ENCODE results near the gene CD36.

Gene CD36

DNA sequence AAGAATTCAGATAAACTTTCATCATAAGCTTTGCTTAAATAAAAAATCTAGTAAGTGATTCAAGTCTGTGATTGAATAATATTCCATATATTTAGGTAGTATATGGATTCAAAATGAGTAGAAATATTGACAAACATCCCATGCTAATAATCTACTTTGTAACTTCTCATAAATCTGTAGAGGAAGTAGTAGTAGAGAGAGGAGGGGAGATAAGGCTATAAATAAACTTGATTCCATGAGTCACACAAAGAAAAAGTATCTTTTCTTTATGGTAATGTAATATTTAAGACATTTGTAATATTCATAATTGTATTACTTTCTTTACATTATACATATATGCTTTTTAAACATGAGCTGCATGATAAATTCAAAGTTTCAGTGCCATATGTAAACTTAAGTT, 25.6 kb upstream of the CD36 start:
- Mint-ChIP-seq H3K4me3 (no peak overlapping the region), H3K27ac (no peak overlapping the region), H3K36me3 (no peaks in the 10 kb centered on the region), H3K4me1 (no peaks in the 10 kb centered on the region), H3K27me3 (no peaks in the 10 kb centered on the region), H3K9me3 (no peaks in the 10 kb centered on the region)
- no peak for DNase-seq
- CTCF ChIA-PET: no interaction called here

DNA sequence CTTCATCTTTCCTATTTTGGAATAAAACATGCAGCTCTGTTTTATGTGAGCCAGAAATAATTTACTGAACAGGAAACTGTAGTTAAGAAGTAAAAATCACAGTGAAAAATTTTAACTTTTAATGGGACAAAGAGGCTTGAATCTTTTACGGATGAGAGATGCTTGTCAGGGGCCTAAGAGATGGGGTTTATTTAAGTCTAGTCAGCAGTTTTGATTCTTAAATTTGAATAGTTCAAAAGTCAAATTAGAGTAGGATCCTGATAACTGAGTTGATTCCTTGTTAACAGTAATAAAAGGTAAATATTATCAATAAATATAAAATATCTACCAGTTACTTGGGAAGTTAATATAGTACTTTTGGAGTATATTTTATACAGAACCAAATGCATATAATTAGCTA, 24.9 kb upstream of the CD36 start:
- H3K4me3 Mint-ChIP-seq: no peak overlapping the region
- CTCF ChIA-PET: no interaction called here
- H3K36me3 Mint-ChIP-seq: no peaks in the 10 kb centered on the region

DNA sequence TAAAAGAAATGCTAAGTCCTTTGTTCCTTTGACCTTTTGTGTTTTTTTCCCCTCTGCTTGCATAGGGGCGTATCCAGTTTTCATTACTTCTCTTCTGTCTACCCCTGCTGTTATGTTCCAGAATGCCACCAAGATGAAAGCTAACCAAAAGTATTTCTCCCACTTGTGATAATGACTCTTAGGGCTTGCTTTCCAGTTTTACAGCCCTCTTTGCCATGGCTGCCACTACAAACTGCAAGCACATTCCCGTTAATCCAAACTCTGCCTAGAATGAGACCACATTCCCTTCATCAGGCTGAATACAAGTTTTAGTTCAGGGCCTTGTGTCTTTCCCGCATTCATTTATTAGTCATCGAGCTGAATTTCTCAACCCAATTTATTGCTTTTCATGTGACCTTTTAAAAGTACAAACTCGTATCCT, 23.6 kb upstream of the CD36 start:
- Mint-ChIP-seq H3K9me3 (no peaks in the 10 kb centered on the region), H3K27me3 (no peaks in the 10 kb centered on the region), H3K36me3 (no peaks in the 10 kb centered on the region), H3K4me3 (no peak overlapping the region), H3K27ac (no peak overlapping the region), H3K4me1 (no peaks in the 10 kb centered on the region)
- CTCF ChIA-PET: no interaction called here
- DNase-seq: no peak

More for the DNA sequence above, 24.9 kb upstream of the CD36 start:
- H3K27ac Mint-ChIP-seq: no peak overlapping the region
- DNase-seq: no peak
- no peaks in the 10 kb centered on the region for H3K27me3 Mint-ChIP-seq
- no peaks in the 10 kb centered on the region for H3K9me3 Mint-ChIP-seq
- H3K4me1 Mint-ChIP-seq: no peaks in the 10 kb centered on the region

DNA sequence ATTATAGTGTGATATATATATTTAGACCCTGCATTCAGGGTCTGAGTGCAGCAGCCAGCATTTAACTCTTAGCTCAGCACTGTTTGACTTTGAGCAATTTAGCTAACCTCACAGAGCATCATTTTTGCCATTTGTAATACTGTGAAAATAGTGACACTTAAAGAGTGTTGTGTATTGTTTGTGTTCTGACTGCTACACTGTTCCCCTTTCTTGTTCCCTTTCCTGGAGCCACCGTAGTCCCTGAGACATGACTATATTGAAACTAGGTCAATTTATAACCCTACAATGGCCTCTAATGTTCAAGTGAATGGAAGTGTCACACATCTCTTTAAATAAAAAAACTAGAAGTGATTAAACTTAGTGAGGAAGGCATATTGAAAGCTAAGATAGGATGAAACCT, 20.3 kb upstream of the CD36 start:
- no peak overlapping the region for H3K4me3 Mint-ChIP-seq
- no peaks in the 10 kb centered on the region for H3K27me3 Mint-ChIP-seq
- no peaks in the 10 kb centered on the region for H3K4me1 Mint-ChIP-seq
- no peak for DNase-seq
- H3K9me3 Mint-ChIP-seq: no peaks in the 10 kb centered on the region
- no peaks in the 10 kb centered on the region for H3K36me3 Mint-ChIP-seq
- CTCF ChIA-PET: no interaction called here
- no peak overlapping the region for H3K27ac Mint-ChIP-seq

DNA sequence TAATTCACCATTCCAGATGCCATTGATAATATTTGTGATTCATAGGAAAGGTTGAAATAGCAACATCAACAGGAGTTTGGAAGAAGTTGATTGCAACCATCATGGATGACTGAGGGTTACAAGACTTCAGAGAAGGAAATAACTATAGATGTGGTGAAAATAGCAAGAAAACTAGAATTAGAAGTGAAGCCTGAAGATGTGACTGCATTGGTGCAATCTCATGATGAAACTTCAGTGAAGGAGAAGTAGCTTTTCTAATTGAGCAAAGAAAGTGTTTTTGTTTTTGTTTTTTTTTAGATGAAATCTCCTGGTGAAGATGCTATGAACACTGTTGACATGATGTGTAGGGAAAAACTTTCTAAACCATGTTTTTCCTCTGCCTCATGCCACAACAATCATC, 18.7 kb upstream of the CD36 start:
- CTCF ChIA-PET: no interaction called here
- H3K4me3 Mint-ChIP-seq: no peak overlapping the region
- H3K27me3 Mint-ChIP-seq: no peaks in the 10 kb centered on the region
- H3K27ac Mint-ChIP-seq: no peak overlapping the region
- no peaks in the 10 kb centered on the region for H3K9me3 Mint-ChIP-seq
- no peak for DNase-seq
- no peaks in the 10 kb centered on the region for H3K36me3 Mint-ChIP-seq
- H3K4me1 Mint-ChIP-seq: no peaks in the 10 kb centered on the region

DNA sequence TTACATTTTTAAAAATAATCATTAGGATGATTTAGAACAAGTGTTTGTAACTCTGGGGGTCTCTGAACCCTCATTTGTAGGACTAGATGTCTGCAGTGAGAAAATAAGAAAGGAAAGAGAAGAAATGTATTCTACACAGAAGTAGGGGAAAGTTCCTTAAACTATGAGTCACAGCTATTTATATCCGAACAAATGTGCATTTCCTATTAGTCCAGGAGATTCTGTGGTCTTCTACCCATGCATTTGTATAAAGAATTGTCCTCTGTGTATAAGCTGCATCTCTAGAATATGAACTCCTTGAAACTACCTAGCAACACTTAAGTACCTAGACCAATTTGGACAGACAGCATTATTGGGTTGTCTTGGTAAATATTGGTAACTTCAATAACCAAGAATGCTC, 15.9 kb upstream of the CD36 start:
- no peak for DNase-seq
- CTCF ChIA-PET: no interaction called here
- Mint-ChIP-seq H3K9me3 (no peaks in the 10 kb centered on the region), H3K4me3 (no peak overlapping the region), H3K36me3 (no peaks in the 10 kb centered on the region), H3K27ac (no peak overlapping the region), H3K27me3 (no peaks in the 10 kb centered on the region), H3K4me1 (no peaks in the 10 kb centered on the region)

DNA sequence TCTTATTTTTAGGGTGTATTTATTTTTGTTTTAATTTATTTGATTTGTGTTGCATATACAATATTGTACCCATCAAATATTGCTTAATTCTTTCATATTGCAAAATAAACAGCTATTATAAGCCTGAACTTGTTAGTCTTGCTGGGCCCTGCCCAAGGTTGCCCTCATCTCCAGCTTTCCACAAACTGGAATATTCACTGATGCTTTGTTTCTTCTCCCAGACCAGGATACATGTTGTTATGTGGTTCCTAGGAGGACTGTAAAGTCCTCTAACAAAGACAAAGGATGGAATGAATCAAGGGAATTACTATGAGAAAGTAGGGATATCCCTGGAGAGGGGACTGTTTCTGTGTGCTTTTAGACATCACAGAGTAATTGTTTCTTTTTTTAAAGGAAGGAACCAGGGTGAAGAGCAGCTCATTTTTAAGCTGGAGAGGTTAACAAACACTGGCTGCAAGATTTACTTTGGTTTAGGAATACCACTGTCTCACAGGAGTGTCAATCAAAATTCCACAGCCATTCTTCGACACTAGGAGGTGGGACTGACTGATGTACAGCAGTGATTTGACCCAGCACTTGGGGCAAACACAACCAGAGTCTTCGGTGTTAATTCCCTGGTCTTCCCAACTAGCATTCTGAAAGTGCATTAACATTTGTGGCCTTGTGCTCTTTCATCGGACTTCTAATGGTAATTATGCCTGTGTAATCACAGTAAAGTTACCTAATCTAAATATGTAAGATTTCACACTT, 14.8 kb upstream of the CD36 start:
- H3K4me1 Mint-ChIP-seq: no peaks in the 10 kb centered on the region
- no peak for DNase-seq
- H3K9me3 Mint-ChIP-seq: no peaks in the 10 kb centered on the region
- H3K4me3 Mint-ChIP-seq: no peak overlapping the region
- CTCF ChIA-PET: no interaction called here
- no peaks in the 10 kb centered on the region for H3K36me3 Mint-ChIP-seq
- H3K27ac Mint-ChIP-seq: no peak overlapping the region
- no peaks in the 10 kb centered on the region for H3K27me3 Mint-ChIP-seq

DNA sequence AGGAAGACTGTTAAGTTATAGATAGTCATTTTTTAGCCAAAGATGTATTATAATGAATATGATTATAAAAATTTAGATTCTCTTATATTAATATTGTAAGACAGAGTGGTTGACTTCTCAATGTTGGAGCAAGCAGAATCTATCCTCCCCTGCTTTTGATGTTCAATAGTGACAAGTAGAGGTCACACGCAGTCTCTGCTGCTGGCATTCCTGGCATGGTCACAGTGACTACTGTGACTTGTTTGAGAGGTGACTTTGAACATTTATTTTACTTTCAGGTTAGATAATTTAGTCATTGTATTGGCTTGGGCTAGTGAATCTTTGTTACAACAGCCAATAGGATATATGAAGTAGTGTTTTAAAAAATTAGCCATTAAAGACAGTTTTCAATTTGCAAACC, 13.7 kb upstream of the CD36 start:
- CTCF ChIA-PET: no interaction called here
- no peaks in the 10 kb centered on the region for H3K4me1 Mint-ChIP-seq
- no peak overlapping the region for H3K4me3 Mint-ChIP-seq
- H3K27ac Mint-ChIP-seq: no peak overlapping the region
- no peaks in the 10 kb centered on the region for H3K9me3 Mint-ChIP-seq
- no peaks in the 10 kb centered on the region for H3K27me3 Mint-ChIP-seq
- H3K36me3 Mint-ChIP-seq: no peaks in the 10 kb centered on the region
- no peak for DNase-seq

DNA sequence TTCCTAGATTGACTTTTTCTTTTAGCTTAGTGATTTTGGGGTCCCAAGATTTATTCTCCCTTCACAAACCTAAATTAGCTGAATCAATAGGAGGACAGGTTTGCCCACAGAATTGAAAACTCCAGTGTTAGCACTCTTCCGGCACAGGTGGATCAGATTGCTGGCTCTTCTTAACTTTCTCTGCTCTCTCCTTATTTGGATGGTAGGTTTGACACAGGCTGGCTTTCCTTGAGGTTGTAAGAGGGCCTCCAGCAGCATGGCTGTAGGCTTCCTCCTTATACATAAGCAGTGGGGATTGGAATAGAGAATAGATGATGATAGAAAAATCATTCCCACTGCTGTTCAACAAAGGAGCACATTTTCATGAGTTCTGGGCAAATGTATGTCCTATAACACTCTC, 9.4 kb upstream of the CD36 start:
- H3K9me3 Mint-ChIP-seq: no peaks in the 10 kb centered on the region
- no peaks in the 10 kb centered on the region for H3K27me3 Mint-ChIP-seq
- H3K36me3 Mint-ChIP-seq: no peaks in the 10 kb centered on the region
- CTCF ChIA-PET: no interaction called here
- no peaks in the 10 kb centered on the region for H3K4me1 Mint-ChIP-seq
- no peak for DNase-seq
- H3K27ac Mint-ChIP-seq: no peak overlapping the region
- H3K4me3 Mint-ChIP-seq: no peak overlapping the region

DNA sequence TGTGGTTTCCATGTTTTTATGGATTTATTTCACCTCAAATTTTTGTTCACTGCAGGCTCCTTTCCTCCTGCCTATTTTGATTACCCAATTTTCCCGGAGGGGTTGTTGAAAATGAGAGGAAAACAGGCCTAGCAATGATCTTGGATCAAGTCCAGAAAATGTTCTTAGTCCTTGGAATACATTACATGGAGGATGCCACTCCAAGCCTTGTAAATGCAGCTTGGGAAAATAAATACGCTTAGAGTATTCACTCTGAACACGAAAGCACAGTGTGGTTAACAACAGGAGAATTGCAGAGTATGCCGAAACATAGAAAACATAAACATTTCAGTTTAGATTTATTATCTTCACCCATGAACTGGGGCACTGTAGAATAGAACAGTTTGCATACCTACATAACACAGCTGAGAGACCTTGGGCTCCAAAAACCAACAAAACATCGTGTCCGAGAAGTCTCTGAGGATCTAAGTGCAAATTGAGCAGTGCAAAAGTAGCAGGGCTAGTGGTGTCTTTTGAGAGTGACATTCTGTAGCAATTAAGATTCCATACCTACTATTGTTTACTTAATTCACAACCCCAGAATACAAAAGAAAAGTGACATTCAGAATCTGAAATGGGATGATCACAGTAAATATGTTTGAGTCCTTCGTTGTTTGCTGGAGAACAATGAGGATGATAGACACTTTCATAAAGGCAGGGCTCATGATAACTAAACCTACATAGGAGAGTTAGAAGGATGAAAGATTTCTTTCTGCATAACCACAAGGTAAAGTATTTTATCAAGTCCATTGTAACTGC, 7.6 kb upstream of the CD36 start:
- CTCF ChIA-PET: no interaction called here
- no peaks in the 10 kb centered on the region for H3K9me3 Mint-ChIP-seq
- H3K36me3 Mint-ChIP-seq: no peaks in the 10 kb centered on the region
- no peak overlapping the region for H3K4me3 Mint-ChIP-seq
- H3K27me3 Mint-ChIP-seq: no peaks in the 10 kb centered on the region
- no peak for DNase-seq
- no peak overlapping the region for H3K27ac Mint-ChIP-seq
- no peaks in the 10 kb centered on the region for H3K4me1 Mint-ChIP-seq

DNA sequence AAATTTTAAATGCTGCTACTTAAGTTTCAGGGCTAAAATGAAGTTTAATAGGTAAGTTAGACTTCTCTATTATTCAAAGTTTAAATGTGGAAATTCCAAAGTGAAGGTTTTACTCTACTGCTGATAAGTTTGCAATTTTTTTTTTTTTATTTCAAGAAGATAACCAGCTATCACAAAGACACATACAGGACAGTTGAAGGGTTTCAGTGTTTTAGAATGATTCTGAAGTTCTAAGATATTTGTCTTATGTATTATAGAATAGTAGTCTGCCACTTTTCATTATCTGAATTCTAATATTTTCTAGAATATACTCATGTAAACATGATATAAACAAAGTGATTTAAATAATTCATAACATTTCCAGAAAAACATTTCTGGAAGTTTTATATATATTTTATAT, 7.0 kb upstream of the CD36 start:
- Mint-ChIP-seq H3K27ac (no peak overlapping the region), H3K4me3 (no peak overlapping the region), H3K9me3 (no peaks in the 10 kb centered on the region), H3K36me3 (no peaks in the 10 kb centered on the region), H3K4me1 (no peaks in the 10 kb centered on the region), H3K27me3 (no peaks in the 10 kb centered on the region)
- no peak for DNase-seq
- CTCF ChIA-PET: no interaction called here

DNA sequence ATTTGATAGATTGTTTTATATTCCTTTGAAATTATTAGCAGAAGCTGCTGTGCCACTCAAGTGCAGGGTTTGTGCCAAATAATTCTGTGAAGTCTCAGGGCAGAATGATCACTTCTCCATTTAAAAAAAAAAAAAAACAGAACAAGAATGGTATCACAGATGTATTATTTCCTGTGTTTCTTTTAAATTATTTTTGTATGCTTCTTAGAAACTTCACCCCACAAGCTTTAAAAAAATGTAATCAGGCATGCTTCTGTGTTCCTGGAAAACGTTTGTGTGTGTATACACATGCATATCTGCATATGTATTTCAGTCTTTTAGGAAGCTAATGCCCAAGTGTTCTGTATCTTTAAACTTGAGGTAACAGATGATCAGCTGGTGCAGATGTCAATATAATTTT, 6.3 kb upstream of the CD36 start:
- Mint-ChIP-seq H3K4me3 (no peak overlapping the region), H3K27me3 (no peaks in the 10 kb centered on the region), H3K4me1 (no peaks in the 10 kb centered on the region), H3K27ac (no peak overlapping the region), H3K36me3 (no peaks in the 10 kb centered on the region), H3K9me3 (no peaks in the 10 kb centered on the region)
- CTCF ChIA-PET: no interaction called here
- no peak for DNase-seq

DNA sequence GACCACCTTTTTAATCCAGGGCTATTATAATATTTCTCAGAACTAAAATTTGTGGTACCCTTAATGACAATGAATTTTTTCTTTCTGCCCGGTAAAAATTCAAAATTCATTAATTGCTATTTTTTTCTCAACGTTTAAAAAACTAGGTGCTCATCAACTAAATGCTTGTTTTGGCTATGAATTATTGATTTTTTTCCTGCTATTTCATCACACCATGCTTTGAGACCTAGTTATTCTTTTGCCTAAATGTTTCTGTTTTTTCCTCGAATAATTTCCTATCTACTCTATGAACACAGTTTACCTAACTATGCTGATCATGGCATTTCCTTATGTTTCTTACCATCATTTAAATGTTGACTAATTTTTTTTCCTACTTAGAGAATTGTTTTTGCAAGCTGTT, 5.6 kb upstream of the CD36 start:
- H3K27ac Mint-ChIP-seq: no peak overlapping the region
- DNase-seq: no peak
- H3K36me3 Mint-ChIP-seq: no peaks in the 10 kb centered on the region
- no peaks in the 10 kb centered on the region for H3K4me1 Mint-ChIP-seq
- H3K4me3 Mint-ChIP-seq: no peak overlapping the region
- H3K9me3 Mint-ChIP-seq: no peaks in the 10 kb centered on the region
- CTCF ChIA-PET: no interaction called here
- no peaks in the 10 kb centered on the region for H3K27me3 Mint-ChIP-seq

DNA sequence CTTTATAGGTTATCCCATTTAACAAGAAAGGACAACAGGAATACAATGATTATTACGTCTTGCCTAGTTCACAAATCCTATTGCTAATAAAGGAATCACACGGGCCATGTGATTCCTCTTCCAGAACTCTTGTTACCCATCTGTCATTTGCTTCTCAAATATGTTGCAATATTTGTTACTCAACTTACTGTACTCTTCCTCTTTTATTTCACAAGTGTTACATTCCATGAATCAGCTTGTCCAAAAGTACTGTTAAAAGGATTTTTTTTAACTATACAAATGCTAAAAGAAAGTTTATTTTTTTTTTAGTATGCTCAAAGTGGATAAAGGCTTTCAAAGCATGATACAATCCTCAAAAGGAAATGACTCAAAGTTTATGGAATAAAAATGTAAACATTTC, 3.9 kb upstream of the CD36 start:
- H3K27me3 Mint-ChIP-seq: no peaks in the 10 kb centered on the region
- no peaks in the 10 kb centered on the region for H3K4me1 Mint-ChIP-seq
- no peaks in the 10 kb centered on the region for H3K9me3 Mint-ChIP-seq
- DNase-seq: no peak
- H3K4me3 Mint-ChIP-seq: no peak overlapping the region
- no peaks in the 10 kb centered on the region for H3K36me3 Mint-ChIP-seq
- H3K27ac Mint-ChIP-seq: no peak overlapping the region
- CTCF ChIA-PET: no interaction called here

DNA sequence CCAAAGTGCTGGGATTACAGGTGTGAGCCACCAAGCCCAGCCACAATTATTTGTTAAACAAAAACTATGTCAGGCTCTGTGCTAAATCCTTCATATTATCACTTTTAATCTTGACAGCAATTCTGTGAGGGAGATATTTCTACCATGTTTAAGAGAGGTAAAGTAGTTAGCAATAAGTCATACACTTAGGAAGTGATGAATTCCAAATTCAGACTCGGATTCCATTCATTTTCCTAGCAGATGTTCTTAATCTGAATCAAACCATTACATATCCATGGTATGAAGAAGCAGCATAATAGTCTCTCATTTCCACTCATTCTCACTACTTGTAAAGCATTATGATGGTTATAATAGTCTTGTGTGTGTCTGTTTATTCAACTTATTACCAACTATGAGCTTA, 2.9 kb upstream of the CD36 start:
- Mint-ChIP-seq H3K4me1 (no peaks in the 10 kb centered on the region), H3K9me3 (no peaks in the 10 kb centered on the region), H3K36me3 (no peaks in the 10 kb centered on the region), H3K27me3 (no peaks in the 10 kb centered on the region), H3K4me3 (no peak overlapping the region), H3K27ac (no peak overlapping the region)
- CTCF ChIA-PET: no interaction called here
- no peak for DNase-seq
